Ammon's horn (tissue), 1 donor: ENCODE data around the gene HSPB9.
A peak's percentile ranks its signal among the peaks of the same experiment; 100 is the strongest.

Source experiments
- DNase-seq: peaks from one replicate; pipeline ENCODE4 v3.0.0-alpha.2; 2016; ENCODE audit warnings: low spot score

The HSPB9 gene

GRCh38 chr17:42122371-42123303 lies at the start of gene HSPB9:
TSS of gene HSPB9 (plus strand) at chr17:42122804. CDS start at chr17:42122851, 47 bp downstream.
- DNase-seq: no peak

- DNase-seq: no peak
Observed at GRCh38 chr17:42075789-42076188, 46.8 kb upstream of the HSPB9 start.

- no peak for DNase-seq
Observed at GRCh38 chr17:42076797-42077559, 45.6 kb upstream of the HSPB9 start.

GRCh38 chr17:42077755-42078154 lies 44.8 kb upstream of the HSPB9 start:
- no peak for DNase-seq

- no peak for DNase-seq
Observed at GRCh38 chr17:42078396-42079043, 44.1 kb upstream of the HSPB9 start.

GRCh38 chr17:42079541-42079940 lies 43.1 kb upstream of the HSPB9 start:
- DNase-seq: no peak

- no peak for DNase-seq
Observed at GRCh38 chr17:42081516-42082129, 41.0 kb upstream of the HSPB9 start.

- DNase-seq: no peak
Observed at GRCh38 chr17:42087042-42087701, 35.4 kb upstream of the HSPB9 start.

- DNase-seq: peak; percentile 54
Observed at GRCh38 chr17:42087736-42088705, 34.6 kb upstream of the HSPB9 start.

GRCh38 chr17:42088736-42089135 lies 33.9 kb upstream of the HSPB9 start:
- DNase-seq: no peak

- no peak for DNase-seq
Observed at GRCh38 chr17:42090964-42091790, 31.4 kb upstream of the HSPB9 start.

- DNase-seq: no peak
Observed at GRCh38 chr17:42092939-42093338, 29.7 kb upstream of the HSPB9 start.

- no peak for DNase-seq
Observed at GRCh38 chr17:42094375-42095069, 28.1 kb upstream of the HSPB9 start.

GRCh38 chr17:42096360-42097111 lies 26.1 kb upstream of the HSPB9 start:
- DNase-seq: no peak

- no peak for DNase-seq
Observed at GRCh38 chr17:42097691-42098631, 24.6 kb upstream of the HSPB9 start, which contains the start of gene ZNF385C. TSS of gene ZNF385C (minus strand) at chr17:42098473. CDS start at chr17:42063056, 35,417 bp downstream.

- DNase-seq: no peak
Observed at GRCh38 chr17:42098730-42099399, 23.7 kb upstream of the HSPB9 start.
